Stomach (tissue), 4 donors: ENCODE data around the gene NLGN1.

ENCODE experiments used
- CTCF ChIP-seq, 7 experiments: fragments of 450-650 bp in 4 of 7; fragments of 200-600 bp in 3 of 7; sonication (generic) in 3 of 7; IDR thresholded peaks; one replicate each; pipeline ENCODE4 v1.5.1; 2016 to 2019; ENCODE audit warnings: antibody characterized with exemption in 7 of 7, control low read depth in 2 of 7, mild to moderate bottlenecking in 1 of 7
- EP300 ChIP-seq: sonication (generic); formaldehyde crosslinking; IDR thresholded peaks from one replicate; pipeline ENCODE4 v1.6.1; 2017; ENCODE audit warnings: antibody characterized with exemption
- POLR2A ChIP-seq, 4 donors: fragments of 450-650 bp; IDR thresholded peaks; one replicate each; pipeline ENCODE4 v1.6.1; 2016; ENCODE audit warnings: antibody characterized with exemption in 4 of 4, control low read depth in 2 of 4, mild to moderate bottlenecking in 1 of 4, moderate library complexity in 1 of 4
- POLR2AphosphoS5 ChIP-seq, 3 donors: sonication (generic); formaldehyde crosslinking; IDR thresholded peaks; one replicate each; pipeline ENCODE4 v1.6.1; 2016; ENCODE audit warnings: antibody characterized with exemption in 3 of 3

- TF ChIP-seq POLR2A (IDR thresholded peaks at IDR 0.05) (no peak), CTCF (IDR thresholded peaks at IDR 0.05) (no peak), POLR2AphosphoS5 (IDR thresholded peaks at IDR 0.05) (no peak), EP300 (no peak)
Observed at GRCh38 chr3:173502983-173503568, 105.5 kb downstream of the NLGN1 start.
